Erythroblast (primary cell): ENCODE measurements around the gene RNU1-2.
"Not testable (repeated sequence)": the region's sequence is repeated elsewhere in the genome, so short reads cannot be mapped to it uniquely, and the experiment has no call there.

ENCODE experiments used
- DNase-seq, 2 experiments: peaks; one replicate each; lab custom pipeline; 2025; lab: John Stamatoyannopoulos, UW
- GATA1 ChIP-seq: IDR thresholded peaks from 2 replicates; pipeline ENCODE4 v1.6.1; 2011; ENCODE audit warnings: low read depth, mild to moderate bottlenecking, control low read depth, low read length, moderate library complexity
- POLR2A ChIP-seq: IDR thresholded peaks from 2 replicates; pipeline ENCODE4 v1.6.1; 2011; ENCODE audit warnings: mild to moderate bottlenecking, low read length

The RNU1-2 gene

DNA sequence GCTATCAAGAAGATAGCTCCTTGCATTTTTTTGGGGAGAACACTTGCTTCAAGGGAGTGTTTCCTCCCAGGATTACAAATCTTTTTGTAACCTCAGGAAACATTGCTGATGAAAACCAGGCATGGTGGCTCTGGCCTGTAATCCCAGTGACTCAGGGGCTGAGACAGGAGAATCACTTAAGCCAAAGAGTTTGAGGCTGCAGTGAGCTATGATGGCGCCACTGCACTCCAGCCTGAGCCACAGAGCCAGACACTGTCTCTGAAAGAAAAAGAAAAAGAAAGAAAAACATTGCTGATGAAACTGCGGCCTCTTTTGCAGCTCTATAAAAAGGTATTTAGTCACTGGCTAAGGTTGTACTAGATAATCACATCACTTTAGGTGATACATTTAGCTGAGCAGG lies 7.3 kb downstream of the RNU1-2 start:
- DNase-seq, result peak in 1 of 2 experiments; percentile 41
- TF ChIP-seq POLR2A (no peak), GATA1 (no peak)

DNA sequence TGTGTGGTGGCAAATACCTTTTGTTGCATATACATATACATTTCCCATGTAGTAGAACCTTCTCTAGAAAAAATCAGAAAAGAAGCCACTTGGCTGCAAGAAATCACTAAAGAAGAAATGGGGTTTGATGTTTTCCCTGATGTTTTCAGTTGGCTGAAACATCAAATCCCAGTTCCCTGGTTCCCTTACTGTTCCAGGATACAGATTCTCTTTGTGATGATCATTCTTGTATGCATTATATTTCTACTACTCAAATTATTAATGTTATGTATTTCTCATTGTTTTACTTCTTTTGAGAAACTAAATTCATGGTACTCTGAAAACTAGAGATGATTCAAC lies 7.6 kb downstream of the RNU1-2 start:
- no peak for DNase-seq
- no peak for TF ChIP-seq POLR2A
- TF ChIP-seq GATA1, result no peak

- DNase-seq, result peak; percentile 97
- TF ChIP-seq POLR2A (no peak), GATA1 (no peak)
Measured at GRCh38 chr1:16904560-16905109, 8.9 kb downstream of the RNU1-2 start.

- DNase-seq, result peak in 1 of 2 experiments; percentile 94
- TF ChIP-seq GATA1 (peak; percentile 26), POLR2A (peak; percentile 100)
Measured at GRCh38 chr1:16905110-16905867, 9.5 kb downstream of the RNU1-2 start.

DNA sequence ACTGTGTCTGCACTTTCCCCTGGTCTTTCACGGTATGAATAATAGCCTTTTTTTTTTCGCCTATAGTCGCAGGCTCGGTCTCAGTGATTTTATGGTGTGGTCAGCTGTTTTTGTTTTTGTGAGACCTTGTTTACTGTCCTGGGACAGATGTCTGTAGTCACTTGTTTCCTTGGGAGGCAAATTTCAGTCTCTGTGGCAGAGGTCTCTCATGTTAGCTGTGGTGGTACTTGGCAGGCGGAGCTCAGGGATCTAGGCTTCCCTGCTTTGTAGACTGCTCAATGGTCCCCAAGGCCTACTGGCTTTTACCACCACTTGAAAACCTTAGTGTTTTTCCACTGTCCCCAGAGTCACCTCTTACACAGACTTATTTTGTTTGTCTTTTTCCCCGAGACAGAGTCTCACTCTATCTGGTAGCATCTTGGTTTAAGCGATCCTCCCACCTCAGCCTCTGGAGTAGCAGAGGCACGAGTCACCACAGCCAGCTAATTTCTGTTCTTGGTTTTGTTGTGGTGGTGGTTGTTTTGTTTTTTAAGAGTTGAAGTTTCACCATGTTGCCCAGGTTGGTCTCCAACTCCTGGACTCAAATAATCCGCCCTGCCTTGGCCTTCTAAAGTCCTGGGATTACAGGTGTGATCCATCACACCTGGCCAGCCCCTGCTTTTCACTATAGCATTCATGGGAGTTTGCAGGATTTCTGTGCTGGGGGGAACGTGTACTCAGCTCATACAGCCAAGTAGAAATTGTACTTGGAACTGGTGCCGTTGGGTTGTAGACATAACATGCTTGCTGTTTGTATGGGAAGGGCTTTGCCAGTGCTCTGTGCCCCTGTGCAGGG lies 10.3 kb downstream of the RNU1-2 start:
- no peak for DNase-seq
- TF ChIP-seq POLR2A (no peak), GATA1 (no peak)

DNA sequence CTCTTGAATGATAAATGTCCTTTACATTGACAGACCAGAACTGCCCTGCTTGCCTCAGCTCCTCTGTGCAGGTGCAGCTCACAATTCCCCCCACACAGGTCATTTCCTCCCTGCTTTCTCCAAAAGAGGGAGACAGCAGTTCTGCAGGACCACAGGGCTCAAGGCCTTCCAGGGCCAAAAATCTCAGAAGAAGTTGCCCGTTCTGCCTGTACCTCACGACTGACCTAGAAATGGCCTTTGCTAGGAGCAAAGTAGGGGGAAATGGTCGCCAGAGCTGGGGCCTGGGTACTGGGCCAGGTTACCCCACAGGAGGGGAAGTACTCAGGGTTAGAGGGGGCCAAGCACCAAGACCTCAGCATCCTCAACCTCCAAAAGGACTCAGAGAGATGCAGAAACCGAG lies 11.1 kb downstream of the RNU1-2 start:
- DNase-seq, result no peak
- TF ChIP-seq POLR2A, result no peak
- TF ChIP-seq GATA1, result no peak

DNA sequence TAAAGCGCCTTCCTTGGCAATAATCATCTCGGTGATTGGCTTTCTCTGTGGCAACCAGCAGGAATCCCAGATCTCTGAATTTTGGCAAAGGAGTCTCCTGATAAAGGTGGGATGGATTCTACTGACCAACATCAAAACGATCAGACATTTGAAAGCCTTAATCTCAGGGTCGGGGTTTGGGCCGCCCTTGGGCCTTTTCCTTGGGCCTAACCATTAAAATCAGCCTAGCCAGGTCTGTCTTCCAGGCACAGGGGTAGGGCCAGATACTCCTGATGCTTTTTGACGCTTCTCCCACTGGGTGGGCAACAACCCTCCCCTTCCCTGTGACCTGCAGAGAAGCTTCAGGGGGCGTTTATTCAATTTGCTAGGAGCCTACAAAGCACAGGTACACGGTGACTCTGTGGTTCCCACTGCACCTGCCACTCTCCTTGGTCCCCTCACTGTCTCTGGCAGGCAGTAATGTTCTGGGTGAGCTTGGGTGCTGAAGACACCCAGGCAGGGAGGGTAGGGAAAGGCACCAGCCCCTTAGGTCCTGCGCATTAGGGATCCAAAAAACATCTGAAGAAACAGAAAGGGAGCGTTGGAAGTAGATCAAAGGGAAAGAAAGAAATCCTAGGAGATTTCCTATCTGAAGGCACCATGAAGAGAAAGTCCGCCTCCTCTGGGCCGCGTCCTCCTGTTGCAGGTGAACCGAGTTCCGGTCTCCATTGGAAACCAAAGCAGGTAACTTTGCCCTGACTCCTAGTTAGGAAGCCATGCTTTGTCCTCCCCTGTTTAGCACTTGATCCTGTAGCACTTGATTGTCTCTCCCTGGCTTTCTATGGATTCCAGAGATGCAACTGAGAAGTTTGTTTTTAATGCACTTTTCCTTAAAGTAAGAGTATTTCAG lies 12.3 kb downstream of the RNU1-2 start:
- TF ChIP-seq POLR2A (no peak), GATA1 (no peak)

DNA sequence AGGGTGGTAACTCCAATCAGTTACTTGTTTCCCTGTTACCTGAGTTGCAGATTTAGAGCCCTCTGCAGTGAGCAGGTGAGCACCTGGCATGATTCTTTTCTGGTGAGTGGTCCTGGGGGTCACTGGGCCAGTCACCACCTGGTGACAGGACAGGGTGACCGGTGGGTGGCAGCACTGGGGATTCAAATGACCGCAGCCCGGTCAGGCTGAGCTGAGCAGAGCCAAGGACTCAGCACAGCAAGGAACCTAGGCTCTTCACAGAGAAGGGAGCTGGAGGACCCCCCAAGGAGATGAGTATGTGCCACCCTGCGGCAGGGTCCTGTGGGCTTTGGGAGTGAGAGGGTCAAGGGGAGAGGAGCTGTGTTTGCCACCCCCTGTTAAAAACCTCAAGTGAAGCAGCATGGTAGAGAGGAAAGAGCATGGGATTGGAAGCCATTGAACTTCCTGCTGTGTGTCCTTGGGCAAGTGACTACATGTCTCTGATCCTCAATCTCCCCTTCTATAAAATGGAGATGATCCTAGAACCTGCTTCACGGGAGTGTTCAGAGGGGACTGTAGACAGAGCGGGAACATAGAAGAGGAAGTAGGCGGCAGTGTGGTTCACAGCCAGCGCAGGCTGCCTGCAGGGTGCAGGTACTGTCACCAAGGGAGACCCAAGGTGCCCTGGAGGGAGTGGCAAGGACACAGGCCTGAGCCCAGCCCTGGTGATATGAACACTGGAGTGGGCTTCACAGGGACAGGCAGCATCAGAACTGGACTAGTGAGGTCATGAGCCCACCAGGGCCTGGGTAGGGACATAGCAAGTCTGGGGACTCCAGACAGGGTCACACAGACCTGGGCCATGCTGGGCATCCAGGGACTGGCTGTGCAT lies 16.3 kb downstream of the RNU1-2 start:
- DNase-seq, result not testable (repeated sequence)

More for the DNA sequence above, 12.3 kb downstream of the RNU1-2 start:
- DNase-seq, result no peak

DNA sequence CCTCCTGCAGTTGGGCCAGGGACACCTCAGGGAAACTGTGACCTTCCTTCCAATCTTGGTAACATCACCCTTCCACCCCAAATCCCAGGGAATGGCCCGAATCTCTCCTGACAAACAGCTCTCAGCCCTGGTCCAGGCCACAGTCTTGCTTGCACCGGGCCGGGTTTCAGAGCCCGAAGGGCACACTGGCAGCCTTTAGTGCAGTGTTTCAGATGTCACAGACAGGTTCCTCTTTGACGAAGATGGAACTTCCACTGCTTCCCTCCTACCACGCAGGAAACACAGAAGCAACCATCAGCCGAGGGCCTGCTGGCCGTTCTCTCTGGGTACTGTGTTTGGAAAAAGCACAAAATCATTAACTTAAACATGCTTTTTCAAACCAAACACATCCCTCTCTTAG lies 17.0 kb downstream of the RNU1-2 start:
- DNase-seq, result not testable (repeated sequence)

DNA sequence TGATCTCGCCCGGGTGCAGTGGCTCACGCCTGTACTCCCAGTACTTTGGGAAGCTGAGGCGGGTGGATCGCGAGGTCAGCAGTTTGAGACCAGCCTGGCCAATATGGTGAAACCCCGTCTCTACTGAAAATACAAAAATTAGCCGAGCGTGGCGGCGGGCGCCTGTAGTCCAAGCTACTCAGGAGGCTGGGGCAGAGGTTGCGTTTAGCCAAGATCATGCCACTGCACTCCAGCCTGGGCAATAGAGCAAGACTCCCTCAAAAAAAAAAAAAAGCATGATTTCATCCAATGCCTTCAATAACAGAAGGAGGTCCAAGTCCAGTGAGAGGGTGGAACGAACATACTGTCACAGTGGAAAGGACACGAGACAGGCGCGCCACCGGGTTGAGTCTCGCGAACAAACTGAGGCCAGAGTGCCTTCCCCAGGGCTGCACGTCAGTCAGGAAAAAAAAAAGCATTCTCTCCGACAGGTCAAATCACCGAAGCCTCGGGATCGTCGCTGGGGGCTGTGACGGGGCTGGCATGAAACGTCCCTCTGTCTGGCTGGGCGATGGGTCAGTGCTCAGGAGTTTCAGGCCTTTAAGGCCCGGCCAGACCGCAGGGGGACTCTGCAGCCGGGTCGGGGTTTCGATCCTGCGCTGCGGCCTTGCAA lies 17.5 kb downstream of the RNU1-2 start:
- DNase-seq, result no peak
- TF ChIP-seq GATA1, result no peak
- TF ChIP-seq POLR2A, result no peak

DNA sequence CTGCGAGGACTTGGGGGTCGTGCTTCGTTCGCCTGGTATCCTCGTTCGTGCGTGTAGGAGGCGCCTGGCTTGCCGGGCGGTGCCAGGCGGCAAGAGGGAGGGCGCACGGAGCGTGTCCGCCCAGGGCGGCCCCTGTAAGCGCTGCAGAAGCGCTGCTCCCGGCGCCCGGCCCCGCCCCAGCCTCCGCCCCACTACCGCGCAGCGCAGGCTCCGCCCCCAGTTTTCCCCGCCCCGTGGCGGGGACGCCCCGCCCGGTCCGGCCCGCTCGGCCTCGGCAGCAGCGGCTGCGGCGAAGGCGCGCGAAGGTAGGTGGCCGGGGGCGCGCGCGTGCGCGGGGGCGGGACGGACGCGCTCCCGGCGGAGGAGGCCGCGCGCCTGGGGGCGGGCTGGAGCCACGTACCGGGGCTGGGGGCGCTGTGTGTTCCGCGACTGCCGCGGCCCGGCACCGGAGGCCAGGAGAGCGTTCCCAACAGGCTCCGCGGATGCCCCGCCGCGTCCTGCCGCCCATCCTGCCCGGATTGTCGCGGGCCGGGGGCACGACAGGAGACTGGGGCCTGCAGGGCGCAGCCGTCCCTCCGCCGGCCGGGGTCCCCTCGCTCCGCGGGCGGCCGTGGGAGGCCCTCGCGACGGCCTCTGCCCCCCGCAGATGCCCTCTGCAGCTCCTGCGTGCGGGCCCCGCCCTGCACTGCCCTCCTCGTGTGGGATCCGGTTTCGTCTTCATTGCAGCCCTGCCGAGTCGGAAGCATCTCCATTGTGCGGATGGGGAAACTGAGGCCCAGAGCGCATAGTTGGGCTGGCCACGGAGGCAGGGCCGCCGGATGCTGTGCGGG lies 18.3 kb downstream of the RNU1-2 start:
- peak; percentile 90 to 93 for DNase-seq
- TF ChIP-seq GATA1 (no peak), POLR2A (no peak)

GRCh38 chr1:16914928-16915626 lies 19.3 kb downstream of the RNU1-2 start:
- not testable (repeated sequence) for DNase-seq
